NCI-H2029 (cell line): Measurements from ENCODE around the gene CAMK1D.
"Not testable (repeated sequence)": the region's sequence is repeated elsewhere in the genome, so short reads cannot be mapped to it uniquely, and the experiment has no call there.

Source experiments
- DNase-seq: peaks from one replicate; lab custom pipeline; 2025; lab: John Stamatoyannopoulos, UW

Gene CAMK1D

DNA sequence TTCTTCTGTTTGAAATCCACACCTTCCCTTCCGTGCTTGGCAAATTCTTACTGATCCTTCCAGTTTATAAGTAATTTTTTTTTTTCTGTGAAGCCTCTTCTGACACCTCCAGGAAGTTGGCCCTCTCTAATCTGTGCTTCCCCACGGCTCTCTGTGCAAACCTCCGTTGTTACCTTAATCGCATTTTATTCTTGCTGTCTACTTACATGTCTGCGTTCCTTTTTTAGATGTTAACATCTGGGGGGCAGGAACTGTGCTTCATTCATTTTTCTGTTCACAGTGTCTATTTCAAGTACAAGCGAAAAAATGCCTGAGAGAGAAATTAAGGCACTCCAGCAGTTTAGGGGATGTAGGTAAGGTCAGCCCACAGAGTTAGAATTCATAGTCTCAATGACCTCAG, 8.4 kb upstream of the CAMK1D start:
- DNase-seq = no peak

- DNase-seq = no peak
Observed at GRCh38 chr10:12341526-12341925, 7.8 kb upstream of the CAMK1D start.

- DNase-seq = no peak
Observed at GRCh38 chr10:12344375-12345110, 4.8 kb upstream of the CAMK1D start.

DNA sequence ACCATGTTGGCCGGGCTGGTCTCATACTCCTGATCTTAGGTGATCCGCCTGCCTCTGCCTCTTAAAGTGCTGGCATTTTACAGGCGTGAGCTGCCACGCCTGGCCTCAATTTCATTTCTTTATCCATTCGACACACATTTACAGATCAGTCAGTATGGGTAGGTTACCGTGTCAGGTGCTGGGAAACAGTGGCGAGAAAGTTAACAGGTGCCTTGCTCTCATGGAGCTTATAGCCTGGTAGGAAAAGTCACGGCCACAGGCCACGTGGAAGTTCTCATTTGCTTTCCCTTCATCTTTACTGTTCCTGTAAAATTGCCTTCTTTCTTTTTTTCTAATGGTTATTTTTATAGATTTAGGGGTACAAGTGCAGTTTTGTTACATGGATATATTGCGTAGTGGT, 2.6 kb upstream of the CAMK1D start:
- no peak for DNase-seq

GRCh38 chr10:12348294-12348869, 965 bp upstream of the CAMK1D start:
- no peak for DNase-seq

DNA sequence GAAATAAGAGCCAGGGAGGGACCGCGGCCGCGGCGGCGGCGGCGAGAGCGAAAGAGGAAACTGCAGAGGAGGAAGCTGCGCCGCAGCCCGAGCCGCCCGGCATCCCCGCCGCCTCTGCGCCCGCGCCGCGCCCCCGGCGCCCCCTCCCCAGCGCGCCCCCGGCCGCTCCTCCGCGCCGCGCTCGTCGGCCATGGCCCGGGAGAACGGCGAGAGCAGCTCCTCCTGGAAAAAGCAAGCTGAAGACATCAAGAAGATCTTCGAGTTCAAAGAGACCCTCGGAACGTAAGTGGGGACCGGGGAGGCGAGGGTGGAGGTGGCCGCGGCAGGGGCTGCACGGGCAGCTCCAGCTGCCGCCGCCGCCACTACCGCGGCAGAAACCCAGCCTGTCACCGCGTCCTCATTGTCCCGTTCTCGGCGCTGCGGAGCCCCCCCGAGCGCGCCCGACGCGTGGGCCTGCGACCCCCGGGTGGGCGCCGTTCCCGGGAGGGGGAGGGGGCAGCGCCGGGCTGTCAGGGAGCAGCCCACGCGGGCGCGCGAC, 351 bp downstream of the CAMK1D start:
- DNase-seq = no peak

- DNase-seq = no peak
Observed at GRCh38 chr10:12350167-12350872, 973 bp downstream of the CAMK1D start.

GRCh38 chr10:12350925-12351324, 1.6 kb downstream of the CAMK1D start:
- no peak for DNase-seq

DNA sequence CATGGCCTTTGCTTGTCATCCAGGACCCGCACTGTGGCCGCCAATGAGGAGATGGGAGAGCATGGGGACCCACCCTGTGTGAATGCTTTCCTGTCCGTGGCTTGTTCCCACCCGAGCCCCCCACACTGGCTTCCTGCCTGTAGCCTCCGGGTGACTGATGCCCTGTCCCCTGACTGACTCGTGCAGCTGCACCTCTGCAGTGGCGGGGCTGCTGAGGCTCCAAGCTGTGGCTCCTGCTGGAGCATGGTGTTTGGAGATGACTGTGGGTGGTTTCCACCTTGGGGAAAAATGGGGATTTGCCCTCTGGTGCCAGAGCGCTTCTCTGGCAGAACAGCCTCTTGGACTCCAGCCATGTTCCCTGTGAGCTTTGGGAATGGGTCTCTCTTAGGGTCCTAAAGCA, 2.1 kb downstream of the CAMK1D start:
- DNase-seq = no peak

- DNase-seq = no peak
Observed at GRCh38 chr10:12351889-12352288, 2.5 kb downstream of the CAMK1D start.

GRCh38 chr10:12353399-12354242, 4.3 kb downstream of the CAMK1D start:
- DNase-seq = no peak

- DNase-seq = not testable (repeated sequence)
Observed at GRCh38 chr10:12354696-12355095, 5.3 kb downstream of the CAMK1D start.

DNA sequence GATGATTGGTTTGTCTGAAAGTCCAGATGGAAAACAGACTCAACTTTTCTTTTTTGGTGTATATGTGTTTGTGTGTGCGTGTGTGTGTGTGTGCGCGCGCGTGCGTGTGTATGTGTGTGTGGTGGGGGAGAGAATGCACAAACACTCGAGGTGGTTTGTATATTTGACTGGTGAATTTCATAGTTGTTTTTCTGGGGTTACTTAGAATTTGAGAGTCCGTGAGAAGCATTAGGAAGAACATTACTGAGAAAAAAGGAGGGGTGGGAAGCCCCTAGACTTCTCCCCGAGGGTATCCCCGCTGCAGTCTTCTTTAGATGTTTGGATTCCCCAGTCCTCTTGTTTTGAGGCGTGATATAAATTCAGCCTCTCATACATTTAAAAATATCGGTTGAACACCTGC, 6.0 kb downstream of the CAMK1D start:
- no peak for DNase-seq

- no peak for DNase-seq
Observed at GRCh38 chr10:12357525-12358151, 8.3 kb downstream of the CAMK1D start.

DNA sequence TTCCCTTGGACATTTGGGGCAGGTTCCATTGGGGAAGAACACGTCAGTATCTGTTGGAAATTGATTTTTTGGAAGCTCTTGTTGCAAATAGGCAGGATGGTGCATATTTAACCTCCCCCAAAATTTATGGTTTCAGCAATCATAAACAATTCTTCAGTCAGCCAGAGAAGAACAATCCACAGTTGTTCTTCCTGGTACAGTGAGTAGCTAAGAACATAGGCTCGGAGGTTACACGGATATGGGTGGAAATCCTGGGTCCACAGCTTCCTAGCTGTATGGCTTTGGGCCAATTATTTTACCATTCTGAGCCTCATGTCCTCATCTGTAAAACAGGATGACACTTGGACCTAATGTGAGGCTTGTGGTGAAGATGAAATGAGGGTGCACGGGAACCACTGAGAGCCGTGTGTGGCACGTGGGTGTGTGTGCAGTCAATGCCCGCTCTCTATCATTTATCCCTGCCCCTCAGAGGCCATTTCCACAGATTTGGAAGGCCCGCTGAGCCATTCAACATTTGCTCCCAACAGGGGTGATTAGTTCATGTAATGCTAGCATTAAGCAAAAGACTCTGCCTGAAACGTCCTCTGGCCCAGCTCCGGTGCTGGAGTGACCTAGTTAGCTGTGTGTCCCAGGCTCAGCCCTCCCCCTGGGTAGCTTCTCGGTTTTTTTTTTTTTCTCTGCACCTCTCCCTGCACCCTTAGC, 9.7 kb downstream of the CAMK1D start:
- no peak for DNase-seq

DNA sequence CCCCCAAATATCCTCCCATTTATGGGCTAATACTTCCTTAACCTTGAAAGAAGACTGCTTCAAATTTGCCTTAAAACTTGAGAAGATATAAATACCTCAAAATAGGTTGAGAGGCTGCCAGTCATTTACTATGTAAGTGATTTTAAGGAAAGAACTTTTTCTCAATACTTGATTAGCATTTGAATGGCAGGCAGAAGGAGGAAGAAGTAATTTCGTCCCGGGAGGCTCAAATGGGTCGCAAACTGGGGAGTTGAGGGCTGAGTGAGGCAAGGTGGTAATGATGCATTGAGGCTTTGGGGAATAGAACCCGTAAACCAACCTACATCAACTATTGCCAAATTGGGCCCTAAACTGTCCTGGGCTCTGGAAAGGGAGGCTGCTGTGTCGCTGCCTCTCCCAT, 11.1 kb downstream of the CAMK1D start:
- DNase-seq = no peak

- DNase-seq = not testable (repeated sequence)
Observed at GRCh38 chr10:12361115-12361514, 11.8 kb downstream of the CAMK1D start.

GRCh38 chr10:12364559-12364958, 15.2 kb downstream of the CAMK1D start:
- DNase-seq = no peak

GRCh38 chr10:12367272-12367671, 17.9 kb downstream of the CAMK1D start:
- no peak for DNase-seq

- no peak for DNase-seq
Observed at GRCh38 chr10:12369982-12370381, 20.6 kb downstream of the CAMK1D start.

DNA sequence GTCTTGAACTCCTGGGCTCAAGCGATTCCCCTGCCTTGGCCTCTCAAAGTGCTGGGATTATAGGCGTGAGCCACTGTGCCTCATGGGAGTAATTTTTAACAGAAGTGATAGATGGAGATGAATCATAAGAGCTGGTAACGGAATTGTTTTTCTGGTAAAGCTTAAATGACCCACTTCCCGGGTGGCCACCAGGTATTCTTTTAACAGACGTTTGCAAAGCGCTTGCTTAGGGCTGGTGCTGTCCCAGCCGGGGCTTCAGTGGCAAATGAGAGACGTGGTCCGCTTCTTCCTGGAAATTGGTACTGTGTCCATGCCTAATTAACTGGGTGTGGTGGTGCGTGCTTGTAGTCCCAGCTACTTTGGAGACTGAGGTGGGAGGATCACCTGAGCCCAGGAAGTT, 23.5 kb downstream of the CAMK1D start:
- DNase-seq = no peak
